Measurements from ENCODE around the gene ROBO2. TPM values are rescaled to one million over a fixed set of nuclear protein-coding genes. Genes with fewer than 3 reads are reported as not detected.

Gene ROBO2
- total RNA-seq, 1 experiment from 2014 or later: not detected

- ChIA-PET RAD21 (ENCODE audit: low non-redundant PET in 1 of 2, low total read pairs in 2 of 2, uncharacterized antibody in 2 of 2, unreplicated experiment in 2 of 2) (no interaction called here), CTCF (no interaction called here), POLR2A (no interaction called here)
- no TSS peak for BruUV-seq (replicated peaks)
- intact Hi-C loops (cut with micrococcal nuclease): no loop called here
- Histone ChIP-seq H3K4me3 (replicated peaks in 1 of 2; ENCODE audit: low read depth in 1 of 2, low read length in 2 of 2) (no peak overlapping the region), H4K20me1 (ENCODE audit: insufficient read depth) (no peaks in the 10 kb centered on the region), H3K9ac (ENCODE audit: low read length) (no peak overlapping the region), H3K36me3 (ENCODE audit: control insufficient read depth in 1 of 2, insufficient read depth in 2 of 2, low read length in 2 of 2) (no peaks in the 10 kb centered on the region), H2AFZ (ENCODE audit: low read depth, low read length, poor library complexity, severe bottlenecking) (no peak overlapping the region), H3K9me3 (ENCODE audit: control insufficient read depth in 1 of 2, insufficient read depth in 1 of 2, low read depth in 1 of 2, low read length in 2 of 2) (peaks cover 6 to 12% of the 10 kb centered on the region in 2 experiments; a peak in 2 of 4 replicates), H3K79me2 (ENCODE audit: insufficient read depth, low read length) (no peaks in the 10 kb centered on the region), H3K4me2 (ENCODE audit: low read length) (no peak overlapping the region), H3K9me2 (ENCODE audit: insufficient read depth) (no peaks in the 10 kb centered on the region), H3K4me1 (ENCODE audit: control insufficient read depth in 1 of 2, insufficient read depth in 2 of 2, low read length in 2 of 2) (no peaks in the 10 kb centered on the region), H3K27ac (ENCODE audit: low read depth, low read length) (no peak overlapping the region), H3K27me3 (ENCODE audit: insufficient read depth, low read length) (no peaks in the 10 kb centered on the region)
- DNase-seq (ENCODE audit: low read depth, low spot score): no peak
- ATAC-seq: no peak
- TF ChIP-seq TCF7L2 (IDR thresholded peaks at IDR 0.05; ENCODE audit: borderline replicate concordance, extremely low read depth, insufficient read depth, insufficient read length) (no peak), ZNF274 (IDR thresholded peaks at IDR 0.05; ENCODE audit: low read depth, low read length) (no peak), FOSL1 (IDR thresholded peaks at IDR 0.05; ENCODE audit: low read depth) (no peak), ELF1 (IDR thresholded peaks at IDR 0.05; ENCODE audit: borderline replicate concordance, low read depth) (no peak), CBX3 (IDR thresholded peaks at IDR 0.05; ENCODE audit: low read depth) (no peak), EZH2phosphoT487 (IDR thresholded peaks at IDR 0.05; ENCODE audit: borderline replicate concordance) (no peak), SRF (IDR thresholded peaks at IDR 0.05; ENCODE audit: low read depth) (no peak), SP1 (IDR thresholded peaks at IDR 0.05; ENCODE audit: low read depth) (no peak), RAD21 (IDR thresholded peaks at IDR 0.05; ENCODE audit: low read depth) (no peak), POLR2A (IDR thresholded peaks at IDR 0.05; ENCODE audit: borderline replicate concordance, extremely low read depth, insufficient read depth, insufficient read length) (no peak), SIN3A (IDR thresholded peaks at IDR 0.05; ENCODE audit: low read depth) (no peak), EZH2 (IDR thresholded peaks at IDR 0.05) (no peak), JUND (IDR thresholded peaks at IDR 0.05) (no peak), ZFX (IDR thresholded peaks at IDR 0.05) (no peak)
- TF ChIP-seq, protein P1, sequence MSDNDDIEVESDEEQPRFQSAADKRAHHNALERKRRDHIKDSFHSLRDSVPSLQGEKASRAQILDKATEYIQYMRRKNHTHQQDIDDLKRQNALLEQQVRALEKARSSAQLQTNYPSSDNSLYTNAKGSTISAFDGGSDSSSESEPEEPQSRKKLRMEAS (IDR thresholded peaks at IDR 0.05): no peak
- TF ChIP-seq, protein P2, sequence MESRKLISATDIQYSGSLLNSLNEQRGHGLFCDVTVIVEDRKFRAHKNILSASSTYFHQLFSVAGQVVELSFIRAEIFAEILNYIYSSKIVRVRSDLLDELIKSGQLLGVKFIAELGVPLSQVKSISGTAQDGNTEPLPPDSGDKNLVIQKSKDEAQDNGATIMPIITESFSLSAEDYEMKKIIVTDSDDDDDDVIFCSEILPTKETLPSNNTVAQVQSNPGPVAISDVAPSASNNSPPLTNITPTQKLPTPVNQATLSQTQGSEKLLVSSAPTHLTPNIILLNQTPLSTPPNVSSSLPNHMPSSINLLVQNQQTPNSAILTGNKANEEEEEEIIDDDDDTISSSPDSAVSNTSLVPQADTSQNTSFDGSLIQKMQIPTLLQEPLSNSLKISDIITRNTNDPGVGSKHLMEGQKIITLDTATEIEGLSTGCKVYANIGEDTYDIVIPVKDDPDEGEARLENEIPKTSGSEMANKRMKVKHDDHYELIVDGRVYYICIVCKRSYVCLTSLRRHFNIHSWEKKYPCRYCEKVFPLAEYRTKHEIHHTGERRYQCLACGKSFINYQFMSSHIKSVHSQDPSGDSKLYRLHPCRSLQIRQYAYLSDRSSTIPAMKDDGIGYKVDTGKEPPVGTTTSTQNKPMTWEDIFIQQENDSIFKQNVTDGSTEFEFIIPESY (IDR thresholded peaks at IDR 0.05; ENCODE audit: extremely low read depth, insufficient replicate concordance, low read length): no peak
These were observed 499.1 kb downstream of the ROBO2 start for GRCh38 chr3:77539014-77539413.

Data from HCT116 (cell line).